Hepatic stellate cell (primary cell): Measurements from ENCODE around the gene OPTC.
A peak's percentile ranks its signal among the peaks of the same experiment; 100 is the strongest.
"Not testable (repeated sequence)": the region's sequence is repeated elsewhere in the genome, so short reads cannot be mapped to it uniquely, and the experiment has no call there.

Experiments used
- DNase-seq: peaks from one replicate; pipeline ENCODE4 v3.0.0; 2011; ENCODE audit warnings: low spot score

Gene OPTC

GRCh38 chr1:203465146-203465798 lies 28.7 kb upstream of the OPTC start:
- no peak for DNase-seq

DNA sequence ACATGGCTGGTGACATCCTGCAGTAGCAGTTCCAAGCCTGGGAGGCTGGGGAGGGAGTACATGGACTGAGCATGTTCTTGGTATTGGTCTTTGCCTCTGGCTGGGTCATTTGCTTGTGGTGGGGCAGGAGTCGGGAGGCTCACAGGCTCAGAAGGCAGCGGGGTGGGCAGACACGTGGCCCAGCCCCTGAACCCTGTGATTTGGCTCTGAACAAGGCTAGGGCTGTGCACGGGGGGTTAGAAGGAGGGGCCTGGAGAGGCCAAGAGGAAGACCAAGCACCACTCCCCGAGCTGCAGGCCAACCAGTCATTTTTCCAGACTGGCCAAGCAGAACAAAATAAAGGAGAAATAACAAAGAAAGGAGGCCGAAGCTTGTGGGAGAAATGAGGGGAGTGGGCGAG lies 28.0 kb upstream of the OPTC start:
- DNase-seq, result no peak

- DNase-seq, result not testable (repeated sequence)
These were observed 26.9 kb upstream of the OPTC start for GRCh38 chr1:203466906-203467549.

- DNase-seq, result no peak
These were observed 26.4 kb upstream of the OPTC start for GRCh38 chr1:203467550-203467921.

DNA sequence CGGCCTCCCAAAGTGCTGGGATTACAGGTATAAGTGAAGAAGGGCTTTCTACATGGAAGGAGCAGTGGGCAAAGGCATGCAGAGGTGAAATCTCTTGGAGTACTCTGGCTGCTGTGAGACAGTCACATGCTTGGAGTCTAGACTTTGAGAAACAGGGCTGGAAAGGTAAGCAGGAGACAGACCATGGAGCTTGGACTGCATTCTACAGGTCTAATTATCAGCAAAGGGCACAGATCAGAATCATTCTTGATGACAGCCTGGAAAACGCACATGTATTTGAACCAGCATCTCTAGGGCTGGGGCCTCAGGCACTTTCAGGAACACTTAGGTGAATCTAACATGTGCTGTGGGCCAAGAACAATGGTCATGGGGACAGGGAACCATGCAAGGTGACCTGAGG lies 25.6 kb upstream of the OPTC start:
- DNase-seq, result no peak

DNA sequence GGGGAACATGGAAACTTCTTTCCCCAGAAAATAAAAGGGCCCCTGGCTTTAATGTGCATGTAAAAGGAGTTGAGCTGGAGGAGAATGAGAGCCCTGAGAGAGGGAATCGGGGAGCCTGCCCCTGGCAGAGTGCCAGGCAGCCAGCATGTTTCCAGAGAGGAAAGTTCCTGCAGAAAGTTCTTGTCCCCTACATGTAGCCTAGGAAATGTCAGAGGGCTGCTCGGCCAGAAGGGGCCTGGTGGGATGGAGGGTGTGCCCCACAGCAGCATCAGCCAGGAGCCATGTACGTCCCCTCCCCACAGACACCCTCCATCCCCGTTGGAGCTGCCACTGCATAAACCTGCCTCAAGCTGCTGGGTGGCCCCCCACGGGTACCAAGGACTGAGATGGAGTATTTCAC lies 23.7 kb upstream of the OPTC start:
- no peak for DNase-seq

- no peak for DNase-seq
These were observed 22.1 kb upstream of the OPTC start for GRCh38 chr1:203471841-203472240.

GRCh38 chr1:203473281-203473680 lies 20.7 kb upstream of the OPTC start:
- no peak for DNase-seq

DNA sequence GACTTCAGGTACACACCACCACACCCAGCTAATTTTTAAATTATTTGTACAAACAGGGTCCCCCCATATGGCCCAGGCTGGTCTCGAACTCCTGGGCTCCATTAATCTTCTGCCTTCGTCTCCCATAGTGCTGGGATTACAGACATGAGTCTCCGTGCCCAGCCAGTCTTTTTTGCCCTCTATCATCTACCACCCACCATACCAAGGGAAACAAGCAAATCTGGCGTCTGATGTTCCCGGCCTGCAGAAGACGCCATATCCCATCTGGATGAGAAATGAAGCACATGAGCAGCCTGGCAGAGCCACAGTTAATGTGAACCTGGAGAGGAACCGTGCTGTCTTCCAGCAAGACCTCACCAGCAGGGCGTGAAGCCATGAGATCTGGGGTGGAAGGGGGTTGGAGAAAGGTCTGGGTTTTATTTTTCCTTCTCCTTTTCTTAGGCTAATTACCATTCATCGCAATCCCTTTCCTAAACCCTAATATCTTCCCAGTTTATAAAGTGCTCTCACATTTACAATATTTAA lies 20.1 kb upstream of the OPTC start:
- no peak for DNase-seq

GRCh38 chr1:203475012-203475981 lies 18.7 kb upstream of the OPTC start, which contains the start of gene PRELP:
PRELP (plus strand) TSS chr1:203475806; CDS start chr1:203483185, 7,379 bp downstream.
- peak; percentile 85 for DNase-seq

GRCh38 chr1:203476216-203476814 lies 17.6 kb upstream of the OPTC start:
- DNase-seq, result no peak

DNA sequence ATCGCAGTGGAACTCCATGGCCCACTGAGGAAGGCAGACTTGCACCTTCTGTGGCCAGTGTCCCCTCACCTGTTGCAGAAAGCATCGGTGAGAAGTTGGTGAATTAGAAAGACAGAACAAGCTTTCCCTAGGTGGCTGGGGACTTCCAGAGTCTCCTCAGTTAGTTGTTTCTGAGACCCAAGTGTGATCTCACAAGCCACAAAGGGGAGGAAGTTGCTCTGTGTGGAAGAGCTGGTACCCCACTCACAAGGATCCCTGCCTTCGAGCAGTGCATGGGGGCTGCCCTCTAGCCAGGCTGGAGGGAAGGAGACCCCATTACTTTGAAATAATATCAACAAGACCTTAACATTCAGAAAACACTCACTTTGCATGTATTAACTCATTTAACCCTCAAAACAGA lies 16.2 kb upstream of the OPTC start:
- no peak for DNase-seq

DNA sequence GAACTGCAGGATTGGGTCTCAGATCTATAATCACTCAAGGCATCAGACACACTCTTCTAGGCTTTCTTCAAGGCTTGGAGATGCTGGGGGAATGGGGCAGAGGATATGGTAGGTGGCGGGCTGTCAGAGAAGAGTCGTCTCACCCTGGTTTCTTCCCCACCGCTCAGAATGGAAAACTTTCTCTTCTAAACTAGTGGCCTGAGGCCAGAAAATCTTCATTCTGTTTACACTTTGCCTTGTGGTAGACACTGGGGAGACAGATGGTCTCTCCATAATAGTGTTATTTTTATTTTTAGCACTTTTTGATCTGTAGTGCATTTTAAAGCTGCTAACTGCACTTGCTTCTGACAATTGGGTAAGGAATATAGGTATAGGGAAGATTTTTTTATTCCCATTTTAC lies 15.7 kb upstream of the OPTC start:
- no peak for DNase-seq

DNA sequence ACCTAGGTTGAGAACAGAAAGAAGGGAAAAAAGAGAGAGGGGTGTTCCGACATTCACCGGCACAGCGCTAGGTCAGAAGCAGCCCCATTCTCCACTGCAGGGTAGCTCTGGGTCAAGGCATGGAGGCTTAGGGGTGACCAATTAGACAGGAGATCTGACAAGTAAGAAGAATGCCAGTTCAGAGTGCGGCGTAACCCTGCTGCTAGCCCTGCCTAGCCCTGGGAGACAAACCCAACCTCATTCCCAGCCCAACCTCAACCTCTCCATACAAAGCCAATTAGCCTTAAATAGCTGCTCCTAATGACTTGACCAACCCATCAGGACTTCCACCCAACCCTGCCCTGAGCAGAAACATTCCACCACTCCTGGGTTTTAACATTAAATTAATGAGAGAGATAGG lies 15.0 kb upstream of the OPTC start:
- no peak for DNase-seq

GRCh38 chr1:203479646-203480045 lies 14.3 kb upstream of the OPTC start:
- DNase-seq, result no peak

DNA sequence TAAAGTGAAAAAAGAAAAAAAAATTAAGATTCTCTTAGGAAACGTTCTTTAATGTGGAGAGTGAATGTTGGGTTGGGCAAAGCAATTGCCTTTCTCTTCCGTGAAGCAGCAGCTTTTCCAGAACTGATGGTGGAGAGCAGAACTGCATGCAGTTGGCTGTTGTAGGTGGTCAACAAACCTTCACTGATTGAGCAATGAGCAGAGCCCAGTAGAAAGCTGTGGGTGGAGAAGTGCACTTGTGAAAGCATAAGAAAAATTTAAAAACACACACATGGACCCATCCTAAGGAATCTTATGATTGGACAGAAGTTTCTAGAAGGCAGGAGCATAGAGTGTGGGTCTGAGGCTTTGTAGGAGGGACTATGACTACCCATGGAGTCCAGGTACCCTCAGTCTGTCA lies 13.9 kb upstream of the OPTC start:
- peak; percentile 63 for DNase-seq

- DNase-seq, result peak; percentile 90
These were observed 13.3 kb upstream of the OPTC start for GRCh38 chr1:203480525-203481084.

GRCh38 chr1:203481196-203481595 lies 12.8 kb upstream of the OPTC start:
- no peak for DNase-seq

DNA sequence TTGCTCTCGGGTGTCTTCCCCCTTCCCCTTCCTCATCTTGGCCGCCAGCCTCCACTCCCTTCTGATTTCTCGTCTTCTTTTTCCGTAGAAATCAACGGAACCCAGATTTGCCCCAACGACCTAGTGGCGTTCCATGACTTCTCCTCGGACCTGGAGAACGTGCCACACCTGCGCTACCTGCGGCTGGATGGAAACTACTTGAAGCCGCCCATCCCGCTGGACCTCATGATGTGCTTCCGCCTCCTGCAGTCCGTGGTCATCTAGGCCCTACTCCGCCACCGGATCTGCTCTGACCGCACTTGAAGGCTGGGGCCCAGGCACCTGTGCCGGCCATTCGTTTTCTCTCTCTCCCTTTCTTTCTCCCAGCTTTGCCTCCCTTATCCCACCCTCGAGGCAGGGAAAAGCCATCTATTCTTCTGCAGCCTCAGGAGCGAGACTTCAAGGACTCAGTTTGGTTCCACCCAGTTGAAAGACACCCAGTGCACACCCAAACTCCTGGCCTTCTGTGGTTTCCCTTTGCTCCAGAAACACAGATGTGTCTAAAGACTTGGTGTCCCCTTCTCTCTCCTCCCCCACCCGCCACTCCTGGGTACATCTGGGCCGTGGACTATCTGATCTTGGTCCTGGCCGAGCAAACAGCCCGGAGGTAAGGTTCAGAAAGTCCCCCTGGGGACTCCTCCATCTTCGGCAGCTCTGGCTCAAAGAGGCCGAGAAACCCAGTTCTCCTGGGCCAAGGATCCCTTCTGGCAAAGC lies 7.2 kb upstream of the OPTC start:
- DNase-seq, result no peak

DNA sequence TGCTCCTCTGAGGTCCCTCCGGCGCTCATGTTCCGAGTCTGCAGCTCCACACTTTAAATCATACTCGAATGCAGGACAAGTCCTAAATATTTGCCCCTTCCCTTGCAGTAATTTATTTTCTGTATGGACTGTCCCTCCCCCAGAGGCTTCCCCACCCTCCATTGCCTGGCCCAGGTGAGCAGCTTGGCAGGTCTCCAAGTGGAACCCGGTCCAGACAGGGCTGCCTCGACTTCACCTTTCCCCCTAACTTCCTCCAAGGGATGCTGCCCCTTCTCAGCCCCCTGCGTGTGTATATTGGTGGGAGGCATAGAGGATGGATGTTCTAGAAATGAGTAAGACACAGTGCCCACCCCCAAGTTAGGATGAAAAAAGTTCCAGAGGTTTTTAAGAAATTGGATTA lies 5.4 kb upstream of the OPTC start:
- no peak for DNase-seq

GRCh38 chr1:203490607-203491006 lies 3.3 kb upstream of the OPTC start:
- DNase-seq, result no peak
